Ascending aorta (tissue), 2 donors: Measurements from ENCODE around the gene CGB1. TPM values are rescaled to one million over a fixed set of nuclear protein-coding genes. Genes with fewer than 3 reads are reported as not detected.
A peak's percentile ranks its signal among the peaks of the same experiment; 100 is the strongest.
"Not testable (repeated sequence)": the region's sequence is repeated elsewhere in the genome, so short reads cannot be mapped to it uniquely, and the experiment has no call there.

Source experiments
- DNase-seq, 2 donors: peaks; one replicate each; pipeline ENCODE4 v3.0.0-alpha.2; 2019; ENCODE audit warnings: low spot score in 2 of 2
- H3K27ac ChIP-seq, 2 donors: fragments of 200-600 bp; sonication (generic); one replicate each; pipeline ENCODE4 v1.5.1; 2016 to 2017; ENCODE audit warnings: mild to moderate bottlenecking in 1 of 2
- H3K27me3 ChIP-seq: fragments of 200-600 bp; sonication (generic); one replicate; pipeline ENCODE4 v1.5.1; 2017
- H3K36me3 ChIP-seq, 2 donors: fragments of 200-600 bp; sonication (generic); one replicate each; pipeline ENCODE4 v1.5.1; 2016
- H3K4me1 ChIP-seq, 2 donors: fragments of 200-600 bp; sonication (generic); one replicate each; pipeline ENCODE4 v1.5.1; 2016 to 2017; ENCODE audit warnings: mild to moderate bottlenecking in 1 of 2
- H3K4me3 ChIP-seq, 2 donors: fragments of 200-600 bp; sonication (generic); one replicate each; pipeline ENCODE4 v1.5.1; 2016 to 2017; ENCODE audit warnings: mild to moderate bottlenecking in 1 of 2
- H3K9me3 ChIP-seq, 2 donors: fragments of 200-600 bp; sonication (generic); one replicate each; pipeline ENCODE4 v1.5.1; 2016
- intact Hi-C: fragments of 100-400 bp; cut with DNase I; formaldehyde crosslinking; loops from one replicate; pipeline ENCODE4 v1.15.1; 2023
- total RNA-seq: library from RNA; depleted of rRNA; stranded (reverse); fragments of >200 nt; gene quantifications from one replicate; pipeline ENCODE4 v1.1.0, GENCODE V29; 2016
- TF ChIP-seq, protein P1 (sequence below), 3 experiments: fragments of 200-600 bp in 2 of 3; fragments of 450-650 bp in 1 of 3; sonication (generic) in 2 of 3; IDR thresholded peaks; one replicate each; pipeline ENCODE4 v1.5.1; 2016 to 2019; ENCODE audit warnings: antibody characterized with exemption in 3 of 3, mild to moderate bottlenecking in 1 of 3, moderate library complexity in 1 of 3

CGB1 gene
- total RNA-seq, 1 donor from 2014 or later = not detected

DNA sequence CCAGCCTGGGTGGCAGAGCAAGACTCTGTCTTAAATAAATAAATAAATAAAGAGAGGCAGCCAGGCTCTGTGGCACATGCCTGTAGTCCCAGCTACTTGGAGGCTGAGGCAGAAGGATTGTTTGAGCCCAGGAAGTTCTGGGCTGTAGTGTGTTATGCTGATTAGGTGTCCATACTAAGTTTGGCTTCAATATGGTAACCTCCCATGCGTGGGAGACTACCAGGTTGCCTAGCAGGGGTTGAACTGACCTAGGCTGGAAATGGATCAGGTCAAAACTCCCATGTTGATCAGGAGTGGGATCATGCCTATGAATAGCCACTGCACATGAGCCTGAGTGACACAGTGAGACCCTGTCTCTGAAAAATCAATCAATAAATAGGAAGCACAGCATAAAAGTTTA lies 44.6 kb upstream of the CGB1 start:
- no peak overlapping the region for H3K4me3 ChIP-seq
- no peaks in the 10 kb centered on the region for H3K36me3 ChIP-seq
- H3K27ac ChIP-seq = no peak overlapping the region
- DNase-seq = no peak
- H3K4me1 ChIP-seq = peaks cover 2 to 4% of the 10 kb centered on the region in 2 donors
- no peaks in the 10 kb centered on the region for H3K27me3 ChIP-seq
- intact Hi-C loops = no loop called here
- no peaks in the 10 kb centered on the region for H3K9me3 ChIP-seq
- TF ChIP-seq, protein P1, sequence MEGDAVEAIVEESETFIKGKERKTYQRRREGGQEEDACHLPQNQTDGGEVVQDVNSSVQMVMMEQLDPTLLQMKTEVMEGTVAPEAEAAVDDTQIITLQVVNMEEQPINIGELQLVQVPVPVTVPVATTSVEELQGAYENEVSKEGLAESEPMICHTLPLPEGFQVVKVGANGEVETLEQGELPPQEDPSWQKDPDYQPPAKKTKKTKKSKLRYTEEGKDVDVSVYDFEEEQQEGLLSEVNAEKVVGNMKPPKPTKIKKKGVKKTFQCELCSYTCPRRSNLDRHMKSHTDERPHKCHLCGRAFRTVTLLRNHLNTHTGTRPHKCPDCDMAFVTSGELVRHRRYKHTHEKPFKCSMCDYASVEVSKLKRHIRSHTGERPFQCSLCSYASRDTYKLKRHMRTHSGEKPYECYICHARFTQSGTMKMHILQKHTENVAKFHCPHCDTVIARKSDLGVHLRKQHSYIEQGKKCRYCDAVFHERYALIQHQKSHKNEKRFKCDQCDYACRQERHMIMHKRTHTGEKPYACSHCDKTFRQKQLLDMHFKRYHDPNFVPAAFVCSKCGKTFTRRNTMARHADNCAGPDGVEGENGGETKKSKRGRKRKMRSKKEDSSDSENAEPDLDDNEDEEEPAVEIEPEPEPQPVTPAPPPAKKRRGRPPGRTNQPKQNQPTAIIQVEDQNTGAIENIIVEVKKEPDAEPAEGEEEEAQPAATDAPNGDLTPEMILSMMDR (IDR thresholded peaks at IDR 0.05) = no peak

DNA sequence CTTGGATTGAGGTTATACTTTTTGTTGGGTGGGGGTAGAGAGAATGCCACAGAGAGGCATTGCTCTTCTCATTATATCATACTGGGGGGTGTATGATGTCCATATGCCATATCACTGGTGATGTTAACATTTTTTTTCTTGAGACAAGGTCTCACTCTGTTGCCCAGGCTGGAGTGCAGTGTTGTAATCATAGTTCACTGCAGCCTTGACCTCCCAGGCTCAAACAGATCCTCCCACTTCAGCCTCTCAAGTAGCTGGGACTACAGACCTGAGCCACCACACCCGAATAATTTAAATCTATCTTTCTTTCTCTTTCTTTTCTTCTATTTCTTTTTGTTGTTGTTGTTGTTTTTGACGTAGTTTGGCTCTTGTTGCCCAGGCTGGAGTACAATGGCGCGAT lies 43.7 kb upstream of the CGB1 start:
- Histone ChIP-seq H3K4me3 (no peak overlapping the region), H3K27ac (no peak overlapping the region), H3K27me3 (no peaks in the 10 kb centered on the region), H3K4me1 (no peaks in the 10 kb centered on the region), H3K36me3 (no peaks in the 10 kb centered on the region), H3K9me3 (no peaks in the 10 kb centered on the region)
- TF ChIP-seq, protein P1 (IDR thresholded peaks at IDR 0.05) = no peak
- intact Hi-C loops = no loop called here
- no peak for DNase-seq

DNA sequence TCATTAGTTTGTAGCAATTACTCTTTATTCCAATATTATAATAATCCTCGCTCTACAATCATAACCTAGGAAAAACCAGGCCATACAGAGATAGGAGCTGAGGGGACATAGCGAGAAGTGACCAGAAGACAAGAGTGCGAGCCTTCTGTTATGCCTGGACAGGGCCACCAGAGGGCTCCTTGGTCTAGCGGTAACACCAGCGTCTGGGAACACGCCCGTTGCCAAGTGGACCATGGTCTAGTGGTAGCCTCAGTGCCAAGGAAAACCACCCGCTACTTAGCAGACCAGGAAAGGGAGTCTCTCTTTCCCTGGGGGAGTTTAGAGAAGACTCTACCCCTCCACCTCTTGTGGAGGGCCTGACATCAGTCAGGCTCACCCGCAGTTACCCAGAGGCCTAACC lies 38.2 kb upstream of the CGB1 start:
- H3K4me3 ChIP-seq, H3K27ac ChIP-seq, H3K9me3 ChIP-seq, H3K4me1 ChIP-seq, H3K36me3 ChIP-seq: not testable (repeated sequence)
- peaks cover 14% of the 10 kb centered on the region for H3K27me3 ChIP-seq
- DNase-seq = peak; percentile 16 to 81
- TF ChIP-seq, protein P1 (IDR thresholded peaks at IDR 0.05) = peak; percentile 75 to 78 (median 75)
- intact Hi-C loops = loop anchor here (1.0 kb wide), 1 partner anchor 133 kb away; no protein-coding TSS in a partner anchor

DNA sequence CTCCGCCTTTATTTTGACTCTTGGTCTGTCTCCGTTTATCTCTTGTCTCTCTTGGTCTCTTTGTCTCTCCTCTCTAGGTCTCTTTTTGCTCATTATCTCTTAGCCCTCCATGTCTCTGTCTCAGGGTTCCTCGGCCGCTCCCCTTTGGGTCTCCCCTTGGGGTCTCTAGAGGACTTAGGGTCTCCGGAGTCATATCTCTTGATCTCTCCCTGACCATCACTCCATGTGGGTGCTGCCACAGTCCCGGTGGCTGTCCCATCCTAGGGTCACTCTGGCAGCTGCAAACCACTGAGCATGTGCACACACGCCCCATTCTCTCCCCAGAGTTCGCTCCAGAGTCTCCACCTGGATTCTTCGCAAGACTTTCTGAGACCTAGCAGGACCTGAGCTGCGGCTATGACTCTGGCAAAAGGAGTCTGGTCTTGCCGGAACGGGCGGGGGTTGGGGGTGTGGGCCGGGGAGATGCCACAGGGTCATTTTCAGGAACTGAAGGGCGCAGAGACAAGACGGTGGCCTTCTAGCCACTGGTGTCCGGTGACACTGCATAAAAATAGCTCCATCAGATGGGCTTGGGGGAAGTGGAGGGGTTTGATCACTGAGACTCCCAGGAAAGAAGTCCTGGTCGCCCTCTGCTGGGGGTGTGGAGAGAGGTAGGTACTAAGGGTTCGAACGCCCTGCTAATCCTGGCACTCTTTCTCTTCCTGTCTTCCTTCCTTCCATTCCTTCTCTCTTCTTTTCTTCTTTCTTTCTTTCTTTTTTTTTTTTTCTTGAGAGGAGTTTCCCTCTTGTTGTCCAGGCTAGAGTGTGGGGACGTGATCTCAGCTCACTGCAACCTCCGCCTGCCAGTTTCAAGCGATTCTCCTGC lies 37.1 kb upstream of the CGB1 start:
- no peaks in the 10 kb centered on the region for H3K9me3 ChIP-seq
- H3K36me3 ChIP-seq = no peaks in the 10 kb centered on the region
- H3K27ac ChIP-seq = no peak overlapping the region
- peaks cover 14% of the 10 kb centered on the region for H3K27me3 ChIP-seq
- TF ChIP-seq, protein P1 (IDR thresholded peaks at IDR 0.05) = no peak
- DNase-seq = no peak
- H3K4me1 ChIP-seq = no peaks in the 10 kb centered on the region
- intact Hi-C loops = no loop called here
- no peak overlapping the region for H3K4me3 ChIP-seq

DNA sequence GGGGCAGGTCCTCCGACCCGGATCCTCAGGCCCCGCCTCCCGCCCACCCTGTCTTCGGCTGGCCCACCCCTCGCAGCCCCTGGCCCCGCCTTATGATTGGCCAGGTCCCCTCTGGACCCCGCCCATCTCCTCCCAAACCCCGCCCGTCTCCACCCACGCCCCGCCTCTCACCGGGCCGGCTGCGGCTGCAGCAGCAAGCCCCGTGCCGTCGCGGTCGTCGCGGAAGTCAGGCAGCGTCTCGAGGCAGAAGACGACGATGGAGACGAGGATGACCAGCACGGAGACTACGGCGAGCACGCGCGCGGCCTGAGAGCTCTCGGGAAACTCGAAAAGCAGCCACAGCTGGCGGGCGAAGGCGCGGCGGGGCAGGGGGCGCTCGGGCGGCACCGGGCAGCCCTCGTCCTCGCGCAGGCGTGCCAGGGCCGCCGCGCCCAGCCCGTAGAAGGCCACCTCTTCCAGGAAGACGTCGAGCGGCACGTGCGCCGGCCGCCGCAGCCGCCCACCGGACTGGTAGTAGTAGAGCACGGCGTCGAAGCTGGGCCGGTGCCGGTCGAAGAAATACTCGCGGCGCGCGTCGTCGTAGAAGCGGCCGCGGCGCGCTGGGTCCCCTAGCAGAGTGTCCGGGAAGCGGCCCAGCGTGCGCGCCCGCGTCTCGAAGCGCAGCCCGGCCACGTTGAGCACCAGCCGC lies 35.3 kb upstream of the CGB1 start:
- Histone ChIP-seq H3K9me3 (no peaks in the 10 kb centered on the region), H3K4me1 (no peaks in the 10 kb centered on the region), H3K36me3 (no peaks in the 10 kb centered on the region), H3K27ac (no peak overlapping the region), H3K27me3 (peaks cover 14% of the 10 kb centered on the region), H3K4me3 (peak overlapping the region; percentile 12 to 19)
- intact Hi-C loops = no loop called here
- TF ChIP-seq, protein P1 (IDR thresholded peaks at IDR 0.05) = no peak
- DNase-seq = no peak
